WI38 (cell line): ENCODE measurements around the gene SYK.

Source experiments
- H3K4me3 ChIP-seq: 2 replicates; pipeline ENCODE4 v1.5.1; 2011; ENCODE audit warnings: low read depth, mild to moderate bottlenecking, control low read depth, low read length
- CTCF ChIP-seq: IDR thresholded peaks from 2 replicates; pipeline ENCODE4 v1.5.1; 2012; ENCODE audit warnings: low read depth, mild to moderate bottlenecking, control low read depth, low read length

The SYK gene

GRCh38 chr9:90927496-90927895 lies 125.9 kb downstream of the SYK start:
- no peak overlapping the region for H3K4me3 ChIP-seq
- no peak for TF ChIP-seq CTCF

GRCh38 chr9:90929626-90930025 lies 128.0 kb downstream of the SYK start:
- H3K4me3 ChIP-seq = no peak overlapping the region
- TF ChIP-seq CTCF = no peak

DNA sequence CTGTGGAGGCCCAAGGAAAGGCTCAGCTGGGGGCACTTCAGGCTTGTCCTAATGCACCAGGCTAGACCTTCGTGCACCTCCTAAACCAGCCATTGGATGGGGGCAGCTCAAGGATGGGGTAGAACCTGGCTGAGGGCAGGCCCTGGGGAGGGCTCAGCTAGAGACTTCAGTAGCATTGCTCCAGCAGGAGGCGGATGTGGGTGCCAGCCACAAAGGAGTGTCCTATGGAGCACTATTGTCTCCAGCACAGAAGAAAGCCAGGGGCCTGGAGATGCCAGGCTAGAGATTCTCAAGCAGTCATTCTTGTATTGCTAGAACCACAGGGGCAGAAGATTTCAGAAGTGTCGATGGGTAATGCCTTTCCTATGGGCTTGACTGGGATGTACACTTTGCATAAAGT lies 131.8 kb downstream of the SYK start:
- no peak overlapping the region for H3K4me3 ChIP-seq
- TF ChIP-seq CTCF = no peak

DNA sequence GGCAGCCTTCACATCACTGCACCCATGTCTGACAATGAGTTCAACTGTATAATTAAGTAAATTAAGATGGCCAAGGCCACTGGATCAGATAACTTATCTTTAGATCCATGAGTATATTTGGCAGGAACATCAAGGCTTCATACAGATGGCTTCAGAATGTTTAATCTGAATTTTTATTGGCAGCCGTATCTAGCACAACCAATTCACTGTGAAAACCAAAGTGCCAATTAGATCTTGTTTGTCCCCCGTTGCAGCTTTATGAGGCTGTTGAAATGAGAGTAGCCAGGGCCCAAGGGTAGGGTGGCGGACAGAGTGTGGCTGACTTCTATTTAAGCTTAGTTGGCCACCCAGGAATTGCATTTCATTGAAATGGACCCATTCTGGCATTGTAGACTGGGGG lies 137.7 kb downstream of the SYK start:
- no peak for TF ChIP-seq CTCF

DNA sequence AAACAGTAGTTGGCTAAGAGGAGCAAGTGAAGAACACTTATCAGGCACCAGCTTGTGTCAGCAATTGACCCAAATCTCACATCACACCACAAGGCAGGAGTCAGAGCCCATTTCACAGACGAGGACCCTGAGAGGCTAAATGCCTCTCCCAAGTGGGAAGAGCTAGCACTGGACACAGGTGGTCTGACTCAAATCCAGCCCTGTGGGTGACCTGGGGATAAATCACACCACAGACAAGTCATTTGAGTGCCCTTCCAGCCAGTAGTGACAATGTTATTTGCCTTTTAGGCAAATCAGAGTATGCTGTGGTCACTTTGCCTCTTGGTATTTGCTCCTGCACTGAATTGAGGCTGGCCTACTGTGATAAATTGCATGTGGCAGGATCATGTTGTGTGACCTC lies 138.7 kb downstream of the SYK start:
- H3K4me3 ChIP-seq = no peak overlapping the region
- no peak for TF ChIP-seq CTCF

More for the DNA sequence above, 137.7 kb downstream of the SYK start:
- no peak overlapping the region for H3K4me3 ChIP-seq

- TF ChIP-seq CTCF = no peak
- no peak overlapping the region for H3K4me3 ChIP-seq
These were observed 140.0 kb downstream of the SYK start for GRCh38 chr9:90941661-90942060.

DNA sequence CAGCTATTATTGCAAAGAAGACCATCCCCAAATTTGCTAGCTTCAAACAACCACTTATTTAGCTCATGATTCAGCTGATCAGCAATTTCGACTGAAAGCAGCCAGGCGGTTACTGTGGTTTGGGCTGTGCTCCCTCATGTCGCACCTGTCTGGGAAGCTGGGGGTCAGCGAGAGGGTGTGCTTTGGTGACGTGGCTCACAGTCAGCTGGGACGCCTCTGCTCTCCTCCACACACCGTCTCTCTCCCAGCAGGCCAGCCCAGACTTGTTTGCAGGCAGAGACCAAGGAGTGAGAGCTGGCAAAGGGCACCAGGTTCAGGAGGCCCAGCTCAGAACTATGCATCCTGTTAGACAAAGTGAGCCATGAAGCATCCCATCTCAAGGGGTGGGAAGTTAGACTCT lies 140.9 kb downstream of the SYK start:
- no peak overlapping the region for H3K4me3 ChIP-seq
- TF ChIP-seq CTCF = no peak
